MCF 10A (cell line): Measurements from ENCODE around the gene PFKFB4. TPM values are rescaled to one million over a fixed set of nuclear protein-coding genes. Genes with fewer than 3 reads are reported as not detected.
A peak's percentile ranks its signal among the peaks of the same experiment; 100 is the strongest.

Experiments
- BruUV-seq: library from RNA; stranded (reverse); fragments of 400-500 nt; replicated peaks from 2 replicates; lab custom pipeline; 2021; lab: Mats Ljungman, UMichigan
- CTCF ChIA-PET: fragments of 300-600 bp; sonication (Branson Sonifier 250); formaldehyde crosslinking; extraction: SDS; loops from one replicate; lab custom pipeline; 2021; ENCODE audit warnings: antibody characterized with exemption, inconsistent platforms; lab: Yijun Ruan, JAX
- POLR2A ChIA-PET: fragments of 300-600, 350-650 bp; sonication (Branson Sonifier 250); formaldehyde crosslinking; extraction: SDS; loops from one replicate; lab custom pipeline; 2020; ENCODE audit warnings: antibody characterized with exemption, inconsistent platforms; lab: Yijun Ruan, JAX
- DNase-seq: peaks from one replicate; pipeline ENCODE4 v3.0.0-alpha.2; 2018; ENCODE audit not compliant: unreplicated experiment
- H3K27ac Mint-ChIP-seq: one replicate; pipeline ENCODE4 v1.8.0; 2022; ENCODE audit warnings: mild to moderate bottlenecking, low read depth, mixed read lengths; ENCODE audit not compliant: unreplicated experiment
- H3K27me3 Mint-ChIP-seq: one replicate; pipeline ENCODE4 v1.8.0; 2022; ENCODE audit warnings: mixed read lengths; ENCODE audit not compliant: insufficient read depth, unreplicated experiment
- H3K36me3 Mint-ChIP-seq: one replicate; pipeline ENCODE4 v1.8.0; 2022; ENCODE audit warnings: mild to moderate bottlenecking, moderate library complexity, mixed read lengths; ENCODE audit not compliant: insufficient read depth, unreplicated experiment
- H3K4me1 Mint-ChIP-seq: one replicate; pipeline ENCODE4 v1.8.0; 2022; ENCODE audit warnings: mixed read lengths; ENCODE audit not compliant: insufficient read depth, unreplicated experiment
- H3K4me3 Mint-ChIP-seq: one replicate; pipeline ENCODE4 v1.8.0; 2022; ENCODE audit warnings: mild to moderate bottlenecking, moderate library complexity, mixed read lengths; ENCODE audit not compliant: unreplicated experiment
- H3K9me3 Mint-ChIP-seq: one replicate; pipeline ENCODE4 v1.8.0; 2022; ENCODE audit warnings: mixed read lengths; ENCODE audit not compliant: unreplicated experiment
- CTCF ChIP-seq: fragments of 200-600 bp; IDR thresholded peaks from one replicate; pipeline ENCODE4 v1.8.0; 2022; ENCODE audit warnings: antibody characterized with exemption, mild to moderate bottlenecking; ENCODE audit not compliant: unreplicated experiment
- intact Hi-C: fragments of 100-400 bp; cut with micrococcal nuclease; formaldehyde crosslinking; loops from 2 replicates; pipeline ENCODE4 v1.14.1; 2022
- total RNA-seq: library from RNA; stranded (reverse); gene quantifications from 2 replicates; pipeline ENCODE4 v1.2.3, GENCODE V29; 2022

PFKFB4 gene
- total RNA-seq, 1 experiment from 2014 or later = 4.6 TPM

- intact Hi-C loops = loop anchor here (2.0 to 10.0 kb wide), 2 partner anchors 43 to 129 kb away; partner anchors contain the start of gene NCKIPSD
- H3K9me3 Mint-ChIP-seq = no peaks in the 10 kb centered on the region
- no TSS peak for BruUV-seq
- H3K27ac Mint-ChIP-seq = peak overlapping the region; percentile 47
- DNase-seq = no peak
- peaks cover 11% of the 10 kb centered on the region for H3K4me1 Mint-ChIP-seq
- ChIA-PET CTCF (interaction anchor here (0.5 to 1.7 kb wide), 15 partner anchors 8 to 311 kb away, joined by 3 to 8 read pairs (median 4); partner anchors contain the start of genes NCKIPSD and SLC26A6), POLR2A (interaction anchor here (0.6 to 7.2 kb wide), 21 partner anchors 14 to 405 kb away, joined by 3 to 64 read pairs (median 5); partner anchors contain the start of genes ATRIP, CCDC51, CELSR3 and NCKIPSD)
- no peak for TF ChIP-seq CTCF
- H3K36me3 Mint-ChIP-seq = no peaks in the 10 kb centered on the region
- H3K27me3 Mint-ChIP-seq = no peaks in the 10 kb centered on the region
- H3K4me3 Mint-ChIP-seq = peak overlapping the region; percentile 74
Observed at GRCh38 chr3:48555949-48556795, 431 bp downstream of the PFKFB4 start.

GRCh38 chr3:48555231-48555948 is 1.2 kb downstream of the PFKFB4 start:
- Mint-ChIP-seq H3K36me3 (no peaks in the 10 kb centered on the region), H3K27me3 (no peaks in the 10 kb centered on the region), H3K4me3 (peak overlapping the region; percentile 74), H3K9me3 (no peaks in the 10 kb centered on the region), H3K27ac (no peak overlapping the region), H3K4me1 (peaks cover 11% of the 10 kb centered on the region)
- no peak for TF ChIP-seq CTCF
- POLR2A ChIA-PET = interaction anchor here (0.6 to 7.2 kb wide), 8 partner anchors 44 to 131 kb away, joined by 3 to 64 read pairs (median 5); partner anchors contain the start of genes CELSR3, NCKIPSD and SLC26A6
- intact Hi-C loops = loop anchor here (10.0 kb wide), 1 partner anchor 129 kb away; the partner anchor contains the start of gene NCKIPSD
- no TSS peak for BruUV-seq
- CTCF ChIA-PET = interaction anchor here (0.6 to 1.5 kb wide), 7 partner anchors 33 to 203 kb away, joined by 3 to 8 read pairs (median 4); partner anchors contain the start of genes NCKIPSD and SLC26A6
- DNase-seq = no peak

- peaks cover 11% of the 10 kb centered on the region for H3K4me1 Mint-ChIP-seq
- POLR2A ChIA-PET = interaction anchor here (0.6 to 1.6 kb wide), 3 partner anchors 108 to 114 kb away, joined by 3 to 4 read pairs (median 3); partner anchors contain the start of genes CCDC51 and TMA7
- no peak overlapping the region for H3K4me3 Mint-ChIP-seq
- intact Hi-C loops = loop anchor here (10.0 kb wide), 1 partner anchor 131 kb away; the partner anchor contains the start of gene NCKIPSD
- CTCF ChIA-PET = interaction anchor here (0.6 to 1.6 kb wide), 8 partner anchors 12 to 542 kb away, joined by 3 to 7 read pairs (median 3); no protein-coding TSS in a partner anchor
- H3K27ac Mint-ChIP-seq = no peak overlapping the region
- no peaks in the 10 kb centered on the region for H3K36me3 Mint-ChIP-seq
- H3K9me3 Mint-ChIP-seq = no peaks in the 10 kb centered on the region
- TF ChIP-seq CTCF = no peak
- BruUV-seq = no TSS peak
- DNase-seq = no peak
- no peaks in the 10 kb centered on the region for H3K27me3 Mint-ChIP-seq
Observed at GRCh38 chr3:48553886-48554845, 2.4 kb downstream of the PFKFB4 start.
